Mucosa of stomach (tissue), 1 donor: ENCODE measurements around the gene CARD14.

Experiments used
- H3K27me3 ChIP-seq: one replicate; pipeline ENCODE4 v1.7.0; 2013; ENCODE audit warnings: mild to moderate bottlenecking, low read length; ENCODE audit not compliant: control insufficient read depth, insufficient read depth
- H3K36me3 ChIP-seq: one replicate; pipeline ENCODE4 v1.7.0; 2013; ENCODE audit warnings: low read length; ENCODE audit not compliant: control insufficient read depth, insufficient read depth
- H3K4me1 ChIP-seq: one replicate; pipeline ENCODE4 v1.7.0; 2013; ENCODE audit warnings: mild to moderate bottlenecking, low read length; ENCODE audit not compliant: control insufficient read depth, insufficient read depth
- H3K4me3 ChIP-seq: one replicate; pipeline ENCODE4 v1.7.0; 2013; ENCODE audit warnings: low read length
- H3K9ac ChIP-seq: one replicate; pipeline ENCODE4 v1.7.0; 2013; ENCODE audit warnings: mild to moderate bottlenecking, low read length, moderate library complexity
- H3K9me3 ChIP-seq: one replicate; pipeline ENCODE4 v1.7.0; 2013; ENCODE audit warnings: mild to moderate bottlenecking, low read length, moderate library complexity; ENCODE audit not compliant: control insufficient read depth
- donor health status: Pancreatic carcinoma.

Gene CARD14

GRCh38 chr17:80205811-80206210 is 36.0 kb downstream of the CARD14 start:
- Histone ChIP-seq H3K4me1 (no peaks in the 10 kb centered on the region), H3K27me3 (no peaks in the 10 kb centered on the region), H3K36me3 (peaks cover 9% of the 10 kb centered on the region)

GRCh38 chr17:80208050-80208449 is 38.2 kb downstream of the CARD14 start:
- H3K9me3 ChIP-seq: no peaks in the 10 kb centered on the region
- H3K4me3 ChIP-seq: no peak overlapping the region
- H3K9ac ChIP-seq: no peak overlapping the region
- H3K4me1 ChIP-seq: no peaks in the 10 kb centered on the region
- H3K36me3 ChIP-seq: peaks cover 9% of the 10 kb centered on the region
- no peaks in the 10 kb centered on the region for H3K27me3 ChIP-seq

More at GRCh38 chr17:80205811-80206210, 36.0 kb downstream of the CARD14 start:
- H3K4me3 ChIP-seq: no peak overlapping the region
- no peaks in the 10 kb centered on the region for H3K9me3 ChIP-seq
- no peak overlapping the region for H3K9ac ChIP-seq

GRCh38 chr17:80209765-80210164 is 39.9 kb downstream of the CARD14 start:
- Histone ChIP-seq H3K9ac (no peak overlapping the region), H3K27me3 (no peaks in the 10 kb centered on the region), H3K4me1 (no peaks in the 10 kb centered on the region), H3K4me3 (no peak overlapping the region), H3K36me3 (peaks cover 13% of the 10 kb centered on the region), H3K9me3 (no peaks in the 10 kb centered on the region)

GRCh38 chr17:80210348-80211108 is 40.7 kb downstream of the CARD14 start:
- Histone ChIP-seq H3K9me3 (no peaks in the 10 kb centered on the region), H3K4me3 (no peak overlapping the region), H3K36me3 (peaks cover 13% of the 10 kb centered on the region), H3K4me1 (no peaks in the 10 kb centered on the region), H3K9ac (no peak overlapping the region), H3K27me3 (no peaks in the 10 kb centered on the region)

GRCh38 chr17:80212109-80212508 is 42.3 kb downstream of the CARD14 start:
- no peaks in the 10 kb centered on the region for H3K27me3 ChIP-seq
- H3K4me3 ChIP-seq: no peak overlapping the region
- no peaks in the 10 kb centered on the region for H3K4me1 ChIP-seq
- H3K36me3 ChIP-seq: peaks cover 13% of the 10 kb centered on the region
- H3K9ac ChIP-seq: no peak overlapping the region
- H3K9me3 ChIP-seq: no peaks in the 10 kb centered on the region

GRCh38 chr17:80212511-80212910 is 42.7 kb downstream of the CARD14 start:
- no peak overlapping the region for H3K4me3 ChIP-seq
- no peaks in the 10 kb centered on the region for H3K27me3 ChIP-seq
- H3K36me3 ChIP-seq: peaks cover 15% of the 10 kb centered on the region
- H3K9ac ChIP-seq: no peak overlapping the region
- H3K4me1 ChIP-seq: no peaks in the 10 kb centered on the region
- H3K9me3 ChIP-seq: no peaks in the 10 kb centered on the region

GRCh38 chr17:80212962-80213642 is 43.3 kb downstream of the CARD14 start:
- Histone ChIP-seq H3K9me3 (no peaks in the 10 kb centered on the region), H3K9ac (no peak overlapping the region), H3K4me3 (no peak overlapping the region), H3K27me3 (no peaks in the 10 kb centered on the region), H3K36me3 (peaks cover 18% of the 10 kb centered on the region), H3K4me1 (peaks cover under 1% of the 10 kb centered on the region)

GRCh38 chr17:80213643-80213975 is 43.8 kb downstream of the CARD14 start:
- H3K9me3 ChIP-seq: no peaks in the 10 kb centered on the region

GRCh38 chr17:80214012-80214877 is 44.4 kb downstream of the CARD14 start:
- H3K4me3 ChIP-seq: no peak overlapping the region
- no peak overlapping the region for H3K9ac ChIP-seq
- H3K36me3 ChIP-seq: peaks cover 18% of the 10 kb centered on the region
- no peaks in the 10 kb centered on the region for H3K9me3 ChIP-seq
- peaks cover 12% of the 10 kb centered on the region for H3K4me1 ChIP-seq
- H3K27me3 ChIP-seq: no peaks in the 10 kb centered on the region

More at GRCh38 chr17:80213643-80213975, 43.8 kb downstream of the CARD14 start:
- Histone ChIP-seq H3K4me3 (no peak overlapping the region), H3K36me3 (peaks cover 18% of the 10 kb centered on the region), H3K9ac (no peak overlapping the region), H3K27me3 (no peaks in the 10 kb centered on the region), H3K4me1 (peaks cover 6% of the 10 kb centered on the region)

- H3K4me3 ChIP-seq: no peak overlapping the region
- peaks cover 18% of the 10 kb centered on the region for H3K4me1 ChIP-seq
- no peak overlapping the region for H3K9ac ChIP-seq
- no peaks in the 10 kb centered on the region for H3K27me3 ChIP-seq
- H3K36me3 ChIP-seq: peaks cover 14% of the 10 kb centered on the region
- H3K9me3 ChIP-seq: no peaks in the 10 kb centered on the region
Observed at GRCh38 chr17:80214878-80215210, 45.0 kb downstream of the CARD14 start.

- Histone ChIP-seq H3K36me3 (peaks cover 9% of the 10 kb centered on the region), H3K4me3 (no peak overlapping the region), H3K27me3 (no peaks in the 10 kb centered on the region), H3K9me3 (no peaks in the 10 kb centered on the region), H3K9ac (no peak overlapping the region), H3K4me1 (peaks cover 18% of the 10 kb centered on the region)
Observed at GRCh38 chr17:80216473-80217456, 46.9 kb downstream of the CARD14 start.
